ENCODE measurements around the gene SOCS4. TPM values are rescaled to one million over a fixed set of nuclear protein-coding genes. Genes with fewer than 3 reads are reported as not detected.

SOCS4 gene
- total RNA-seq, 1 donor from 2014 or later, result 23.8 TPM

GRCh38 chr14:55045087-55045486 lies 18.1 kb downstream of the SOCS4 start:
- no peak overlapping the region for H3K4me3 ChIP-seq
- DNase-seq (no peak), ATAC-seq (no peak)
- TF ChIP-seq CTCF (IDR thresholded peaks at IDR 0.05), result no peak
- intact Hi-C loops (cut with DNase I), result no loop called here
- no peak overlapping the region for H3K27ac ChIP-seq
- peaks cover 13% of the 10 kb centered on the region for H3K36me3 ChIP-seq
- no peaks in the 10 kb centered on the region for H3K27me3 ChIP-seq
- no peaks in the 10 kb centered on the region for H3K9me3 ChIP-seq
- H3K4me1 ChIP-seq, result no peaks in the 10 kb centered on the region

- H3K4me1 ChIP-seq, result peaks cover 5% of the 10 kb centered on the region
- TF ChIP-seq CTCF (IDR thresholded peaks at IDR 0.05), result no peak
- DNase-seq, result no peak
- intact Hi-C loops (cut with DNase I), result no loop called here
- H3K36me3 ChIP-seq, result peaks cover 13% of the 10 kb centered on the region
- H3K27ac ChIP-seq, result no peak overlapping the region
- no peak overlapping the region for H3K4me3 ChIP-seq
- ATAC-seq, result no peak
- H3K27me3 ChIP-seq, result no peaks in the 10 kb centered on the region
- no peaks in the 10 kb centered on the region for H3K9me3 ChIP-seq
Observed at GRCh38 chr14:55047301-55048053, 20.4 kb downstream of the SOCS4 start.

DNA sequence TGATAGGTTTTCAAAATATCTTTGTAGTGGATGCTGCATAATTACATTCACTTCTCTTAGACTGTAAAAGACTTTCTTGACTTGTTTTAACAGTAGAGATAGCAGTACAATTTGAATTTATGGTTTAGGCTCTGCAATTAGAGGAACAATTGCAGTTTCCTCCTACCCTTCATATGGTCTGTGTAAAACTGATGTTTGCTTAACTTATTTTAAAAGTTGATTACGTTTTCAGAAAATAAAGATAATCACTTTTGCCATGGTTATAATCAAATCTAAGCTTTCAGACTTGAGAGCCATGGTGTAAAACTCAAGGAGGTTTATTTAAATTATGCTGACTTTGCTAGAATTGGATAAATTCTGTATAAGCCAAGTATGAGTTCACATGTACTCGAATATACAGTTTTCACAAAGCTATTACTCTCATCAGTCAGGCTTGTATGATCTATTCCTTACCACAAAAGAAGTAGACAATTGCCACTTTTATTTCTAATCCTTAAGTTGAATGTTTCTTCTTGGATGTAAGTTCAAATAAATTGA lies 21.9 kb downstream of the SOCS4 start:
- no peaks in the 10 kb centered on the region for H3K27me3 ChIP-seq
- peaks cover 16% of the 10 kb centered on the region for H3K4me1 ChIP-seq
- H3K4me3 ChIP-seq, result no peak overlapping the region
- no peak for TF ChIP-seq CTCF (IDR thresholded peaks at IDR 0.05)
- no peak for DNase-seq
- no peaks in the 10 kb centered on the region for H3K9me3 ChIP-seq
- peaks cover 5% of the 10 kb centered on the region for H3K36me3 ChIP-seq
- intact Hi-C loops (cut with DNase I), result no loop called here
- ATAC-seq, result no peak
- H3K27ac ChIP-seq, result no peak overlapping the region

- no peaks in the 10 kb centered on the region for H3K9me3 ChIP-seq
- peak overlapping the region; percentile 80 for H3K4me3 ChIP-seq
- no peak for TF ChIP-seq CTCF (IDR thresholded peaks at IDR 0.05)
- no peak for ATAC-seq
- no peak for DNase-seq
- peak overlapping the region; percentile 99 for H3K27ac ChIP-seq
- no peaks in the 10 kb centered on the region for H3K27me3 ChIP-seq
- intact Hi-C loops (cut with DNase I), result no loop called here
- H3K4me1 ChIP-seq, result peaks cover 23% of the 10 kb centered on the region
- no peaks in the 10 kb centered on the region for H3K36me3 ChIP-seq
Observed at GRCh38 chr14:55051165-55051422, 24.1 kb downstream of the SOCS4 start.

DNA sequence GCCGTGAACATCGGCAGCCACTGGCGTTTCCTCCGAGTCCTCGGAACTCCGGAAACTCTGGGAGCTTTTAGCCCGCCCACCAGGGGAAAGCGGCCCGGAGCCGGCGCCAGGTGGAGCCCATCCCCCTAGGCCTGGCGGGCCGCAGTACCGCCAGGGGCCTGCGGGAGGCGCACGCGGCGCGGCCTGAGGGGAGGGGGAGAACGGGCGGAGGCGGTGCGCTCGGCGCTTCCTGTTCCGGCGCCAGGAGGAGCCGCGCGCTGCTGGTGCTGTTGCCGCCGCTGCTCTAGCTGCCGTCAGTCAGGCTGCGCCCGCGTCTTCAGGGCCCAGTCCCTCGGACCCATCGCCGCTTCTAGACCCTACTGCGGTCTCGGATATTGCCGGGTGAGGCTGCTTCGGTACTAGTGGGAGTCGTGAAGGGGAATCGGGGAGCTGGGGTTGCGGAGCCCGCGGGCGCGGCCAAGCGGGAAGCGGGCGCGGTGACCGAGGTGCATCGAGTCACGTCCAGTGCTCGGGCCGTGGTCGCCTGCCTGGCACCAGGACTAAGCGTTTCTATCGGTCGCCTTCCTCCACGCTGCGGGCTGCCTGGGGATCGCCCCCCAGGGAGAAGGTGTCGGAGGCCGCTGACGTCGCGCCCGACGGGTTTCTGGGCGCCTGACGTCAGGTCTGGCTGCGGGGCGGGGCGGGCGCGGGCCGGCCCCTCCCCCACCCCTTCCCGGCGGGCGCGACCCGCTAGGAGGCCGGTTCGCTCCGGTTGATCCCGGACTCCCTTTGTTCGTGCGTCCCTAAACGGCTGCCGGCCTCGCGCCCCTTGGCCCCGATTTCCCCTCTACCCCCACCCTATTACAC lies 24.6 kb downstream of the SOCS4 start, which contains the start of gene MAPK1IP1L:
TSS of gene MAPK1IP1L (plus strand) at position 225 of the 846 bp plus-strand sequence. CDS start 10,037 bp downstream, outside the sequence.
- H3K4me3 ChIP-seq, result peak within 1 kb of the TSS; percentile 80
- TF ChIP-seq CTCF (IDR thresholded peaks at IDR 0.05), result peak; percentile 100
- H3K27me3 ChIP-seq, result no peaks in the 10 kb centered on the region
- no peaks in the 10 kb centered on the region for H3K36me3 ChIP-seq
- intact Hi-C loops (cut with DNase I), result no loop called here
- H3K4me1 ChIP-seq, result peaks cover 23% of the 10 kb centered on the region
- no peaks in the 10 kb centered on the region for H3K9me3 ChIP-seq
- DNase-seq, result peak; percentile 96
- H3K27ac ChIP-seq, result peak within 1 kb of the TSS; percentile 99
- peak; percentile 99 for ATAC-seq

Measured in upper lobe of right lung (tissue), 1 donor.